Common myeloid progenitor, CD34-positive (primary cell): Measurements from ENCODE around the gene ASS1.
A peak's percentile ranks its signal among the peaks of the same experiment; 100 is the strongest.

ENCODE experiments used
- CTCF ChIA-PET: fragments of 350-600 bp; sonication (Branson Sonifier 250); formaldehyde crosslinking; loops from one replicate; lab custom pipeline; 2021; ENCODE audit warnings: antibody characterized with exemption; lab: Charles Lee
- POLR2A ChIA-PET: fragments of 350-600 bp; sonication (Branson Sonifier 250); formaldehyde crosslinking; loops from one replicate; lab custom pipeline; 2021; ENCODE audit warnings: antibody characterized with exemption; lab: Charles Lee
- DNase-seq, 3 donors: peaks; one replicate each; pipeline versions ENCODE4 v3.0.0 to v3.0.0-alpha.2; 2013
- H3K27ac ChIP-seq, 2 experiments: 1 replicate in 1 of 2; 2 replicates in 1 of 2; pipeline ENCODE4 v1.7.0; 2013; ENCODE audit warnings: inconsistent platforms in 2 of 2, low read length in 2 of 2, mild to moderate bottlenecking in 2 of 2, low read depth in 1 of 2, moderate library complexity in 1 of 2; ENCODE audit not compliant: severe bottlenecking in 2 of 2, insufficient read depth in 1 of 2, poor library complexity in 1 of 2
- H3K27me3 ChIP-seq, 5 experiments: replicated peaks in 2 of 5; 1 replicate in 3 of 5; 2 replicates in 2 of 5; pipeline versions ENCODE4 v1.6.1 to v1.7.0; 2013; ENCODE audit warnings: low read length in 4 of 5, mild to moderate bottlenecking in 2 of 5, moderate library complexity in 2 of 5, inconsistent platforms in 1 of 5; ENCODE audit not compliant: insufficient read depth in 5 of 5, control insufficient read depth in 4 of 5
- H3K36me3 ChIP-seq, 4 experiments: 1 replicate in 2 of 4; 2 replicates in 2 of 4; pipeline versions ENCODE4 v1.6.1 to v1.7.0; 2013; ENCODE audit warnings: low read length in 3 of 4, control low read depth in 1 of 4, mild to moderate bottlenecking in 1 of 4; ENCODE audit not compliant: control insufficient read depth in 4 of 4, insufficient read depth in 4 of 4
- H3K4me1 ChIP-seq, 4 experiments: 1 replicate in 3 of 4; 2 replicates in 1 of 4; pipeline versions ENCODE4 v1.6.1 to v1.7.1; 2013; ENCODE audit warnings: low read length in 3 of 4, mild to moderate bottlenecking in 3 of 4, control low read depth in 1 of 4, inconsistent platforms in 1 of 4, moderate library complexity in 1 of 4; ENCODE audit not compliant: control insufficient read depth in 4 of 4, insufficient read depth in 4 of 4; ENCODE audit errors: control extremely low read depth in 1 of 4
- H3K4me3 ChIP-seq, 7 experiments: 1 replicate in 4 of 7; 2 replicates in 3 of 7; pipeline versions ENCODE4 v1.5.1 to v1.7.0; 2013; ENCODE audit warnings: mild to moderate bottlenecking in 7 of 7, low read length in 6 of 7, moderate library complexity in 6 of 7, inconsistent platforms in 2 of 7, low read depth in 2 of 7, control low read depth in 1 of 7; ENCODE audit not compliant: insufficient read depth in 4 of 7, control insufficient read depth in 1 of 7; ENCODE audit errors: extremely low read depth in 1 of 7
- H3K9me3 ChIP-seq, 5 experiments: 1 replicate in 4 of 5; 2 replicates in 1 of 5; pipeline versions ENCODE4 v1.6.1 to v1.7.1; 2013; ENCODE audit warnings: low read length in 4 of 5, mild to moderate bottlenecking in 2 of 5, inconsistent platforms in 1 of 5, low read depth in 1 of 5, moderate library complexity in 1 of 5; ENCODE audit not compliant: control insufficient read depth in 4 of 5, insufficient read depth in 2 of 5; ENCODE audit errors: control extremely low read depth in 1 of 5
- WGBS: methylation state at CpG from one replicate; pipeline ENCODE4 v1.1.5; 2013; ENCODE audit not compliant: insufficient coverage; 5-methylcytosine and 5-hydroxymethylcytosine counted together

Gene ASS1

GRCh38 chr9:130484362-130485072, 39.8 kb downstream of the ASS1 start:
- H3K27ac ChIP-seq, result no peak overlapping the region
- H3K9me3 ChIP-seq, result no peaks in the 10 kb centered on the region
- H3K36me3 ChIP-seq, result no peaks in the 10 kb centered on the region
- WGBS, result 51% methylated on average over 10 of the region's 21 CpGs
- peak in 1 of 3 donors; percentile 9 for DNase-seq
- peaks cover 0 to 56% (median 20%) of the 10 kb centered on the region in 5 experiments for H3K27me3 ChIP-seq
- ChIA-PET CTCF (no interaction called here), POLR2A (no interaction called here)
- H3K4me1 ChIP-seq, result no peaks in the 10 kb centered on the region
- H3K4me3 ChIP-seq, result no peak overlapping the region

- Histone ChIP-seq H3K4me3 (no peak overlapping the region), H3K9me3 (no peaks in the 10 kb centered on the region), H3K27ac (no peak overlapping the region), H3K4me1 (no peaks in the 10 kb centered on the region), H3K27me3 (peaks cover 0 to 48% (median 16%) of the 10 kb centered on the region in 5 experiments), H3K36me3 (no peaks in the 10 kb centered on the region)
- WGBS, result 100% methylated on average over 4 of the region's 6 CpGs
- CTCF ChIA-PET, result interaction anchor here (1.4 kb wide), 1 partner anchor 10 kb away, joined by 3 read pairs; no protein-coding TSS in a partner anchor
- POLR2A ChIA-PET, result no interaction called here
- no peak for DNase-seq
Observed at GRCh38 chr9:130486103-130486502, 41.3 kb downstream of the ASS1 start.

- ChIA-PET CTCF (no interaction called here), POLR2A (no interaction called here)
- H3K27ac ChIP-seq, result no peak overlapping the region
- DNase-seq, result peak; percentile 14 to 55 (median 42)
- H3K4me1 ChIP-seq, result no peaks in the 10 kb centered on the region
- WGBS, result 54% methylated on average over 6 of the region's 6 CpGs
- H3K9me3 ChIP-seq, result no peaks in the 10 kb centered on the region
- no peak overlapping the region for H3K4me3 ChIP-seq
- H3K27me3 ChIP-seq, result peaks cover 0 to 34% (median 12%) of the 10 kb centered on the region in 5 experiments
- no peaks in the 10 kb centered on the region for H3K36me3 ChIP-seq
Observed at GRCh38 chr9:130487500-130487899, 42.7 kb downstream of the ASS1 start.

GRCh38 chr9:130488621-130489330, 44.0 kb downstream of the ASS1 start:
- POLR2A ChIA-PET, result no interaction called here
- 96% methylated on average over 12 of the region's 18 CpGs for WGBS
- CTCF ChIA-PET, result no interaction called here
- no peak overlapping the region for H3K4me3 ChIP-seq
- H3K27ac ChIP-seq, result no peak overlapping the region
- H3K9me3 ChIP-seq, result no peaks in the 10 kb centered on the region
- no peak for DNase-seq
- H3K4me1 ChIP-seq, result no peaks in the 10 kb centered on the region
- H3K27me3 ChIP-seq, result peaks cover 0 to 26% (median 11%) of the 10 kb centered on the region in 5 experiments
- no peaks in the 10 kb centered on the region for H3K36me3 ChIP-seq

GRCh38 chr9:130490981-130491380, 46.2 kb downstream of the ASS1 start:
- CTCF ChIA-PET, result interaction anchor here (1.4 kb wide), 1 partner anchor 30 kb away, joined by 4 read pairs; no protein-coding TSS in a partner anchor
- Histone ChIP-seq H3K36me3 (no peaks in the 10 kb centered on the region), H3K4me1 (no peaks in the 10 kb centered on the region), H3K4me3 (no peak overlapping the region), H3K27me3 (peaks cover 0 to 12% (median 6%) of the 10 kb centered on the region in 5 experiments), H3K27ac (no peak overlapping the region), H3K9me3 (peaks cover 0 to 14% (median 10%) of the 10 kb centered on the region in 5 experiments)
- POLR2A ChIA-PET, result no interaction called here
- DNase-seq, result no peak
- 85% methylated on average over 10 of the region's 19 CpGs for WGBS

GRCh38 chr9:130491830-130492482, 47.2 kb downstream of the ASS1 start:
- CTCF ChIA-PET, result interaction anchor here (1.4 kb wide), 1 partner anchor 31 kb away, joined by 4 read pairs; no protein-coding TSS in a partner anchor
- peaks cover 0 to 14% (median 10%) of the 10 kb centered on the region in 5 experiments for H3K9me3 ChIP-seq
- no peak overlapping the region for H3K4me3 ChIP-seq
- no peak for DNase-seq
- no peaks in the 10 kb centered on the region for H3K4me1 ChIP-seq
- H3K27me3 ChIP-seq, result peaks cover 0 to 10% (median 4%) of the 10 kb centered on the region in 5 experiments
- H3K27ac ChIP-seq, result no peak overlapping the region
- H3K36me3 ChIP-seq, result no peaks in the 10 kb centered on the region
- POLR2A ChIA-PET, result no interaction called here
- WGBS, result 99% methylated on average over 13 of the region's 15 CpGs
